ENCODE data around the gene MAPK9.

The MAPK9 gene

GRCh38 chr5:180201051-180201987 lies 90.6 kb downstream of the MAPK9 start:
- no peaks in the 10 kb centered on the region for H4K20me1 ChIP-seq (ENCODE audit: low read depth, low read length)
- no peak overlapping the region for H3K27ac ChIP-seq (ENCODE audit: low read depth, low read length)
- no peak overlapping the region for H3K4me3 ChIP-seq (ENCODE audit: insufficient read depth, low read length, poor library complexity, severe bottlenecking)
- H3K27me3 ChIP-seq (ENCODE audit: low read length) = no peaks in the 10 kb centered on the region
- H2AFZ ChIP-seq (ENCODE audit: low read depth, low read length, severe bottlenecking) = no peak overlapping the region
- no peaks in the 10 kb centered on the region for H3K36me3 ChIP-seq (ENCODE audit: low read length)
- H3K9ac ChIP-seq (ENCODE audit: low read length) = no peak overlapping the region
- no peaks in the 10 kb centered on the region for H3K9me3 ChIP-seq (ENCODE audit: insufficient read depth, low read length)
- H3K9me2 ChIP-seq (replicated peaks; ENCODE audit: insufficient read depth, low read length) = no peaks in the 10 kb centered on the region
- H3K4me2 ChIP-seq (ENCODE audit: low read depth, low read length, poor library complexity, severe bottlenecking) = no peak overlapping the region
- TF ChIP-seq EZH2phosphoT487 (conservative IDR thresholded peaks at IDR 0.05; ENCODE audit: low read length) = no peak
- peak; percentile 14 for TF ChIP-seq CTCF (IDR thresholded peaks at IDR 0.05; ENCODE audit: insufficient read depth, low read length, poor library complexity, severe bottlenecking)
- H3K79me2 ChIP-seq (ENCODE audit: insufficient read depth, low read length) = no peaks in the 10 kb centered on the region
- H3F3A ChIP-seq (ENCODE audit: insufficient read depth) = no peaks in the 10 kb centered on the region

- Histone ChIP-seq H3K9me2 (replicated peaks; ENCODE audit: insufficient read depth, low read length) (no peaks in the 10 kb centered on the region), H3F3A (ENCODE audit: insufficient read depth) (no peaks in the 10 kb centered on the region), H3K9ac (ENCODE audit: low read length) (no peak overlapping the region), H3K27ac (ENCODE audit: low read depth, low read length) (no peak overlapping the region), H2AFZ (ENCODE audit: low read depth, low read length, severe bottlenecking) (no peak overlapping the region), H4K20me1 (ENCODE audit: low read depth, low read length) (no peaks in the 10 kb centered on the region), H3K9me3 (ENCODE audit: insufficient read depth, low read length) (no peaks in the 10 kb centered on the region), H3K79me2 (ENCODE audit: insufficient read depth, low read length) (no peaks in the 10 kb centered on the region), H3K27me3 (ENCODE audit: low read length) (no peaks in the 10 kb centered on the region), H3K4me2 (ENCODE audit: low read depth, low read length, poor library complexity, severe bottlenecking) (no peak overlapping the region), H3K36me3 (ENCODE audit: low read length) (no peaks in the 10 kb centered on the region), H3K4me3 (ENCODE audit: insufficient read depth, low read length, poor library complexity, severe bottlenecking) (no peak overlapping the region)
- TF ChIP-seq CTCF (IDR thresholded peaks at IDR 0.05; ENCODE audit: insufficient read depth, low read length, poor library complexity, severe bottlenecking) = no peak
- TF ChIP-seq EZH2phosphoT487 (conservative IDR thresholded peaks at IDR 0.05; ENCODE audit: low read length) = no peak
Observed at GRCh38 chr5:180199390-180199789, 92.5 kb downstream of the MAPK9 start.

- H3F3A ChIP-seq (ENCODE audit: insufficient read depth) = no peaks in the 10 kb centered on the region
- H4K20me1 ChIP-seq (ENCODE audit: low read depth, low read length) = no peaks in the 10 kb centered on the region
- H3K9me3 ChIP-seq (ENCODE audit: insufficient read depth, low read length) = no peaks in the 10 kb centered on the region
- no peak for TF ChIP-seq EZH2phosphoT487 (conservative IDR thresholded peaks at IDR 0.05; ENCODE audit: low read length)
- no peak for TF ChIP-seq CTCF (IDR thresholded peaks at IDR 0.05; ENCODE audit: insufficient read depth, low read length, poor library complexity, severe bottlenecking)
- no peak overlapping the region for H3K9ac ChIP-seq (ENCODE audit: low read length)
- no peak overlapping the region for H3K27ac ChIP-seq (ENCODE audit: low read depth, low read length)
- no peaks in the 10 kb centered on the region for H3K27me3 ChIP-seq (ENCODE audit: low read length)
- H3K79me2 ChIP-seq (ENCODE audit: insufficient read depth, low read length) = no peaks in the 10 kb centered on the region
- H2AFZ ChIP-seq (ENCODE audit: low read depth, low read length, severe bottlenecking) = no peak overlapping the region
- H3K36me3 ChIP-seq (ENCODE audit: low read length) = no peaks in the 10 kb centered on the region
- no peak overlapping the region for H3K4me2 ChIP-seq (ENCODE audit: low read depth, low read length, poor library complexity, severe bottlenecking)
- H3K9me2 ChIP-seq (replicated peaks; ENCODE audit: insufficient read depth, low read length) = no peaks in the 10 kb centered on the region
- H3K4me3 ChIP-seq (ENCODE audit: insufficient read depth, low read length, poor library complexity, severe bottlenecking) = no peak overlapping the region
Observed at GRCh38 chr5:180198208-180198607, 93.7 kb downstream of the MAPK9 start.

Measured in SU-DHL-6 (cell line).